Activated gamma-delta T cell treated with Interleukin-2 at 50 U/mL for 16 hours (primary cell): ENCODE results near the gene CCDC149.
"Not testable (repeated sequence)": the region's sequence is repeated elsewhere in the genome, so short reads cannot be mapped to it uniquely, and the experiment has no call there.

Source experiments
- DNase-seq: peaks from one replicate; pipeline ENCODE4 v3.0.0-alpha.2; 2020

Gene CCDC149

GRCh38 chr4:24915121-24915922, 2.5 kb upstream of the CCDC149 start:
- no peak for DNase-seq

GRCh38 chr4:24914460-24914859, 1.6 kb upstream of the CCDC149 start:
- DNase-seq, result no peak

GRCh38 chr4:24913119-24913485, 260 bp upstream of the CCDC149 start:
- no peak for DNase-seq

- DNase-seq, result no peak
Measured at GRCh38 chr4:24910499-24910898, 2.3 kb downstream of the CCDC149 start.

- DNase-seq, result not testable (repeated sequence)
Measured at GRCh38 chr4:24909606-24910005, 3.2 kb downstream of the CCDC149 start.

- DNase-seq, result no peak
Measured at GRCh38 chr4:24897639-24898038, 15.2 kb downstream of the CCDC149 start.

GRCh38 chr4:24896977-24897376, 15.9 kb downstream of the CCDC149 start:
- DNase-seq, result no peak

- DNase-seq, result no peak
Measured at GRCh38 chr4:24896056-24896455, 16.8 kb downstream of the CCDC149 start.

- no peak for DNase-seq
Measured at GRCh38 chr4:24895461-24895860, 17.4 kb downstream of the CCDC149 start.

- no peak for DNase-seq
Measured at GRCh38 chr4:24894846-24895245, 18.0 kb downstream of the CCDC149 start.

GRCh38 chr4:24894243-24894642, 18.6 kb downstream of the CCDC149 start:
- DNase-seq, result no peak

GRCh38 chr4:24892778-24893177, 20.1 kb downstream of the CCDC149 start:
- no peak for DNase-seq

GRCh38 chr4:24892278-24892677, 20.6 kb downstream of the CCDC149 start:
- DNase-seq, result no peak

- no peak for DNase-seq
Measured at GRCh38 chr4:24890561-24891126, 22.2 kb downstream of the CCDC149 start.

- DNase-seq, result no peak
Measured at GRCh38 chr4:24889991-24890390, 22.9 kb downstream of the CCDC149 start.

- no peak for DNase-seq
Measured at GRCh38 chr4:24888475-24889344, 24.1 kb downstream of the CCDC149 start.

- no peak for DNase-seq
Measured at GRCh38 chr4:24887881-24888430, 24.9 kb downstream of the CCDC149 start.

GRCh38 chr4:24886596-24886995, 26.2 kb downstream of the CCDC149 start:
- no peak for DNase-seq

- no peak for DNase-seq
Measured at GRCh38 chr4:24885342-24885741, 27.5 kb downstream of the CCDC149 start.

- DNase-seq, result no peak
Measured at GRCh38 chr4:24884902-24885301, 27.9 kb downstream of the CCDC149 start.

- no peak for DNase-seq
Measured at GRCh38 chr4:24881508-24882196, 31.2 kb downstream of the CCDC149 start.

GRCh38 chr4:24880186-24880585, 32.7 kb downstream of the CCDC149 start:
- no peak for DNase-seq

- no peak for DNase-seq
Measured at GRCh38 chr4:24878636-24879016, 34.2 kb downstream of the CCDC149 start.
